Body of pancreas (tissue), 4 donors: ENCODE data around the gene PAM16. TPM values are rescaled to one million over a fixed set of nuclear protein-coding genes. Genes with fewer than 3 reads are reported as not detected.
A peak's percentile ranks its signal among the peaks of the same experiment; 100 is the strongest.

Source experiments
- ATAC-seq: fragments of 150-250 bp; one replicate; pipeline ENCODE4 v1.9.1; 2016
- DNase-seq, 4 donors: peaks; one replicate each; pipeline ENCODE4 v3.0.0-alpha.2; 2019
- H3K27ac ChIP-seq, 4 donors: fragments of 200-600 bp; sonication (generic); 1 replicate in 3 of 4; 2 replicates in 1 of 4; pipeline versions ENCODE4 v1.5.1 to v1.6.1; 2016 to 2019; ENCODE audit warnings: mild to moderate bottlenecking in 1 of 4, mixed read lengths in 1 of 4, moderate library complexity in 1 of 4
- H3K27me3 ChIP-seq, 2 donors: fragments of 200-600 bp; sonication (generic); one replicate each; pipeline ENCODE4 v1.6.0; 2016; ENCODE audit warnings: mild to moderate bottlenecking in 1 of 2
- H3K36me3 ChIP-seq, 2 donors: fragments of 200-600 bp; sonication (generic); replicated peaks in 1 of 2; 2 replicates each; pipeline ENCODE4 v1.5.1; 2016; ENCODE audit warnings: low read depth in 2 of 2; ENCODE audit not compliant: insufficient read depth in 1 of 2
- H3K4me1 ChIP-seq: fragments of 200-600 bp; sonication (generic); one replicate; pipeline ENCODE4 v1.6.0; 2016
- H3K4me3 ChIP-seq, 2 donors: fragments of 200-600 bp; sonication (generic); 1 replicate in 1 of 2; 2 replicates in 1 of 2; pipeline ENCODE4 v1.5.1; 2016 to 2019
- H3K9me3 ChIP-seq, 3 donors: fragments of 200-600 bp; sonication (generic); 1 replicate in 2 of 3; 2 replicates in 1 of 3; pipeline ENCODE4 v1.5.1; 2016
- CTCF ChIP-seq, 7 experiments: fragments of 450-650 bp in 4 of 7; fragments of 200-600 bp in 3 of 7; sonication (generic) in 3 of 7; IDR thresholded peaks; one replicate each; pipeline ENCODE4 v1.5.1; 2016 to 2019; ENCODE audit warnings: antibody characterized with exemption in 7 of 7
- POLR2A ChIP-seq, 3 donors: fragments of 450-650 bp; IDR thresholded peaks; one replicate each; pipeline ENCODE4 v1.6.1; 2016; ENCODE audit warnings: antibody characterized with exemption in 3 of 3, mild to moderate bottlenecking in 2 of 3
- WGBS, 2 donors: methylation state at CpG; one replicate each; pipeline ENCODE4 v1.1.5; 2017; 5-methylcytosine and 5-hydroxymethylcytosine counted together
- intact Hi-C: fragments of 100-400 bp; cut with DNase I; formaldehyde crosslinking; loops from one replicate; pipeline ENCODE4 v1.15.1; 2023
- total RNA-seq, 2 donors: library from RNA; depleted of rRNA; stranded (reverse); fragments of >200 nt; gene quantifications; one replicate each; pipeline ENCODE4 v1.1.0, GENCODE V29; 2016

Gene PAM16
- total RNA-seq, 2 donors from 2014 or later, result 25.9 to 27.7 TPM

GRCh38 chr16:4388271-4389021 is 37.3 kb upstream of the PAM16 start:
- ATAC-seq (no peak), DNase-seq (peak in 1 of 4 donors; percentile 17)
- peak overlapping the region in 1 of 4 donors; percentile 25 for H3K27ac ChIP-seq
- H3K36me3 ChIP-seq, result no peaks in the 10 kb centered on the region
- intact Hi-C loops, result no loop called here
- 84 to 92% methylated on average over 10 to 16 of the region's 19 CpGs for WGBS, 2 donors
- H3K27me3 ChIP-seq, result no peaks in the 10 kb centered on the region
- H3K9me3 ChIP-seq, result no peaks in the 10 kb centered on the region
- H3K4me1 ChIP-seq, result no peaks in the 10 kb centered on the region
- TF ChIP-seq CTCF (IDR thresholded peaks at IDR 0.05), result no peak
- no peak for TF ChIP-seq POLR2A (IDR thresholded peaks at IDR 0.05)
- H3K4me3 ChIP-seq, result no peak overlapping the region

- WGBS, 2 donors, result 90 to 92% methylated on average over 12 to 17 of the region's 20 CpGs
- H3K27ac ChIP-seq, result no peak overlapping the region
- no peaks in the 10 kb centered on the region for H3K27me3 ChIP-seq
- H3K36me3 ChIP-seq, result peaks cover 0 to 3% of the 10 kb centered on the region in 2 donors
- no peaks in the 10 kb centered on the region for H3K4me1 ChIP-seq
- DNase-seq (peak in 1 of 4 donors; percentile 10), ATAC-seq (no peak)
- intact Hi-C loops, result no loop called here
- TF ChIP-seq POLR2A (IDR thresholded peaks at IDR 0.05) (no peak), CTCF (IDR thresholded peaks at IDR 0.05) (no peak)
- no peak overlapping the region for H3K4me3 ChIP-seq
- H3K9me3 ChIP-seq, result no peaks in the 10 kb centered on the region
Measured at GRCh38 chr16:4387781-4388180, 36.7 kb upstream of the PAM16 start.

GRCh38 chr16:4386951-4387565 is 35.9 kb upstream of the PAM16 start:
- Histone ChIP-seq H3K4me1 (no peaks in the 10 kb centered on the region), H3K27me3 (no peaks in the 10 kb centered on the region), H3K9me3 (no peaks in the 10 kb centered on the region), H3K4me3 (no peak overlapping the region), H3K36me3 (peaks cover 0 to 5% of the 10 kb centered on the region in 2 donors), H3K27ac (no peak overlapping the region)
- no peak for TF ChIP-seq POLR2A (IDR thresholded peaks at IDR 0.05)
- no peak for TF ChIP-seq CTCF (IDR thresholded peaks at IDR 0.05)
- DNase-seq (peak in 1 of 4 donors; percentile 8), ATAC-seq (no peak)
- 89 to 98% methylated on average over 5 to 10 of the region's 10 CpGs for WGBS, 2 donors
- intact Hi-C loops, result no loop called here

- intact Hi-C loops, result no loop called here
- 76 to 77% methylated on average over 7 to 8 of the region's 8 CpGs for WGBS, 2 donors
- TF ChIP-seq POLR2A (IDR thresholded peaks at IDR 0.05), result no peak
- TF ChIP-seq CTCF (IDR thresholded peaks at IDR 0.05), result no peak
- DNase-seq (peak in 1 of 4 donors; percentile 13), ATAC-seq (peak; percentile 8)
- no peaks in the 10 kb centered on the region for H3K27me3 ChIP-seq
- no peak overlapping the region for H3K27ac ChIP-seq
- no peaks in the 10 kb centered on the region for H3K4me1 ChIP-seq
- H3K36me3 ChIP-seq, result peaks cover 0 to 8% of the 10 kb centered on the region in 2 donors
- no peak overlapping the region for H3K4me3 ChIP-seq
- no peaks in the 10 kb centered on the region for H3K9me3 ChIP-seq
Measured at GRCh38 chr16:4386451-4386805, 35.3 kb upstream of the PAM16 start.
